ENCODE measurements around the gene PTPRM.

Gene PTPRM

DNA sequence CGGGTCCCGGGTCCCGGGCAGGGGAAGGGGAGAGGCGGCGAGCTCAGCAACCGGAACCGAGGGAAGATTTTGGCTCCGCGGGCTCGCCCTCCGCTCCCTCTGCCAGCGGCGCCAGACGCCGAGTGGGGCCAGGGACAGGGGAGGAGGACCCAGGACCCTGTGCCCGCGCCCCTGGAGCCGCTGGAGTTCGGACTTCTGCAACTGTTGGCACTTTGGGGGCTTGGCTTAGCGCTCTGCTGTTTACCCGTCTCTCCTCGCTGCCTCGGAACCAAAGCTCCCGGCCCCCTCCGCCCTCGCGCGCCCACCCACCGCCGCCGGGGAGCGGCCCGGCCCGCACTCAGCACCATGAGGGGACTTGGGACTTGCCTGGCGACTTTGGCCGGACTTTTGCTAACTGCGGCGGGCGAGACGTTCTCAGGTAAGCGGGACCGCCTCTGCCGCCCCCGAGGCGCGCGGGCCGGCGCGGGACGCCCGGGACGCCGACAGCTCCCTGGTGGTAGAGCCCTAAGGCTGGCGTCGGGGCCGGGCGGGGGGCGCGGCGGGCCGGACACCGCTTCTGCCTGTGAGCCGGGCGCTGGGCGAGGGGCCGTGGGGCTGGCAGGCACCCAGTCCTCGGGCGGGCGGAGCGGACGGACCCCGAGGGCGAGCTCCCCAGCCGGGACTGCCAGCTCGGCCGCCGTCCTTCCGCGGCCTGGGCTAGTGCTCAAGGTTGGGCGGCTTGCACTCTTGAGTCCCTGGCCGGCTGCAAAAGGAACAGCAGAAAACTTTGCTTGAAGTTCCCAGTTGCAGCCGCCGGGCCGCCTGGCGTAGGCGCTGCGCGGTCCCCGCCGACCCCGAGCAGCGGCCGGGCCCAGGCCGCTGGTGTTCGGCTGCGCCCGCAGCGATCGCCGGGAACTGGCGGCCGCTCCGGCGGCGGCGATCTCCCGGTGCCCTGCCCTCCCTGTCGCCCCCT, 634 bp downstream of the PTPRM start:
- no peak for DNase-seq

DNA sequence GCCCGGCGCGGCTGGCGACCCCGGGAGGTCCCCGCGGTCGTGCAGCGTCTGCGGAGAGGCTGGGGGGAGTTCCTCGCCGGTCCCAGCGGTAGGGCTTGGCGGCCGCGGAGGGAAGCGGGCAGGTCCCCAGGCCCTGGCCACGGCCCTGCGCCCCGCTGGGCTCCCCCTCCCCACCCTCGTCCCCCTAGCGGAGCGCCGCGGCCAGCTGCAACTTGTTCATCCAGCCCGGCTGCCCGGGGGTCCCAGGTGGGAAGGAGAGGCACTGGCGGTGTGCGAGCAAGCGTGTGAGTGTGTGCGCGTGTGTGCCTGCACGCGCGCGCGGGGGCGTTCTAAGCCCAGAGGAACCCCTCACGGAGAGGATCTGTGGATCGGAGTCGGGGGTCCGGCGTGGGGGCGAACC, 1.3 kb downstream of the PTPRM start:
- no peak for DNase-seq

DNA sequence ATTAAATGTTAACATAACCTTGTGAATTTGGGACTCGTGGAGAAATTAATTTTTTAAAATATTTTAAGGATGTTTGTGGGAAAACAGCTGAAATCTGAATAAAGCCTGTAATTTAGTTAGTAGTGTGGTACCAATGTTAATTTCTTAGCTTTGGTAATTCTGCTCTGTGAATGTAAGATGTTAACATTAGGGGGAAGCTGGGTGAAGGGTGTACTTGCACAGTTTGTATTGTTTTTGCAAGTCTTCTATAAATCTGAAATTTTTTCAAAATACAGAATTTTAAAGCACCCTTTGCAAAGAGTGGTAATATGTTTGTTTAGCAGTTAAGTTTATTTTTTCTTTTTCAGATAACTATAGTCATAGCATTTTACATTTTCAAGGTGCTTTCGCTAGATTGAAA, 4.5 kb downstream of the PTPRM start:
- no peak for DNase-seq

DNA sequence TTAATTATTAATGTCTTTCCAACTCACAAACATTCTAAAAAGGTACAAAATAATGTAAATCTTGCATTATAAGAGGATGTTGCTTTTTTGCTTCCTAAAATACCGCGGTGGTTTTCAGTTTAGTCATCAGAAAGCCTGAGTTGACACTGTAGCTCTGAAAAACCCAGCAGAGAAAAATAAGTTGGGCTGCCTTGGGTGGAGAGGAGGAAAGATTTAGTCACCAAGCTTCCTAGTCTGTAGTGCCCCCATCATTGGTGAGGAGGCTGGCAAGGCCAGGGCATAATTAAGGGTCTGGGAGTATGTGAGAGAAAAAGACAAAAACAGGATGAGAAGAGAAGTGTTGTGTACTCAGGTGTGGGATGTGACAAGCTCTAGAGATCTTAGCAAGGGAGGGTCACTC, 5.7 kb downstream of the PTPRM start:
- DNase-seq, result no peak

DNA sequence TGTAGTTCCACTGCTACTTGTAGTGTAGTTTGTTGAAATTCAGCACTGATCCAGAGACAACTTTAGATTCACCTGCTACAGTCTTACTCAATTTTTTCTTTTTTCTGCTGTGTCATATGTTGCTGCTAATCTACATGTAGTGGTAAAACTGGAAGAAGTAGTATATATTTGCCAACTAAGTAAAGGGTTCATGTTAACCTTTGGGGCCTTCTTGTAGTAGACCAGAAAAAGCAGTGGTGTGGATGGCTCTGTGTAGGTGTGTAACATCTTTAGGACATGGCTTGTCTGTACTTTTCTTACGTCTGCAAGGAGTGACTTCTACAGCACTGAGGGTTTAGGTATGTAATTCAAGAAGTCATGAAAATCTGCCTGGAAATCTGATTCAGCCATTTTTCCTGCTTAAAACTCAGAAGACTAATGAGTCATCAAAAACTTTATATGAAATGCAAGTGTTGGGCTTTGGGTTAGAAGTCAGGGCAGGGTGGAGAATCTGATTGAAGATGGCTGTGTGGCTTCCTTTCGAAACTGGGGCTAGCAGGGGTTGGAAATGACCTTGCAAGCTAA, 8.4 kb downstream of the PTPRM start:
- no peak for DNase-seq

DNA sequence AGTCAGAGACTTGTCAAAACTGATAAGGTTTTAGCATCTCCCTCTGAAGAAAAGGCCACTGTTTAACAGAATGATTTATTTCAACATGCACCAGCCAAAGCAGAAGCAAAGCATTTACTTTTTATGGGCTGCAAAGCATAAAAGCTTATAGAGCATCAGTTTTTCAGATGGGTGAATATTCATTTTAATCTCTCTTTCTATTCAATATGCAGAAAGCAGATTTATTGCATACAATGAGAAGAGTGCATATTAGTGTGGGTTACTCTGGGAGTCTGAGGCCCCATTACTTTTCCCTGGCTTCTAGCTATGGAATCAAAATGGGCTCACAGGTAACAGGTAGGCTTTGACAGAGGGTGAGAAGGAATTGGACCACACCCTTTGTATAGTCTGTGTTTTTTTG, 9.0 kb downstream of the PTPRM start:
- DNase-seq, result no peak

DNA sequence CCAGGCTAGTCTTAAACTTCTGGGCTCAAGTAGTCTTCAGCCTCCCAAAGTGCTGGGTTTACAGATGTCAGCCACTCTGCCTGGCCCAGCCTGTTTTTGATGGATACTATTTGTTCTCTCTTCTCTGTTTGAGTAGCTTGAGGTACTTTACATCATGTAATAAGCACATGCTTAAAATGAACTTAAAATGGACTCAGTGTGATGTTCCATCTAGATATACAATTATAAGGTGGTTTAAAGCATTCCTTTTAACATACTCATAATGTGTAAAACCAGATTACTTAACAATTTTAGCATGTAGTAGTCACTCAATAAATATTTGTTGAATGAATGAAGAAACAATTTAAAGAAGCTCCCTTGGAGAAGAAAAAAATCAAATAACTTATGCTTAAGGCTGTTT, 9.6 kb downstream of the PTPRM start:
- no peak for DNase-seq

DNA sequence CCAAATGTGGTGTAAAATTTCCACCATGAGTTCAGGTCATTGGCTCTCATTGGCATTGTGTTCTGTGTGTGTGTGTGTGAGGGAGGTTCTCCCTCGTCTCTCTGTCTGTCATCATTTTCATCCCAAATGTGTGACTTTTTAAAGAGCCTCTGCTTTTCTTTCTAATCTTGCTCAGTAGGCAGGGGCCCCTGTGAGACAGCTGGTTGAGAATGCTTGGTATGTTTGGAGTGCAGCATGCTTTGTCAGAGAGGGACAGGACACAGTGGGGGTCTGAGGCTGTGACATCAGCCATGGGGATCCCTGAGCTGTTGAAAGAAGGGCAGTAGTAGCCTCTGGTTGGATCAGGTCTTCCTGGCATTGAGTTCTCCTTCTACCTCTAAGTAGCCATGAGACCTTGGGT, 10.6 kb downstream of the PTPRM start:
- DNase-seq, result no peak

DNA sequence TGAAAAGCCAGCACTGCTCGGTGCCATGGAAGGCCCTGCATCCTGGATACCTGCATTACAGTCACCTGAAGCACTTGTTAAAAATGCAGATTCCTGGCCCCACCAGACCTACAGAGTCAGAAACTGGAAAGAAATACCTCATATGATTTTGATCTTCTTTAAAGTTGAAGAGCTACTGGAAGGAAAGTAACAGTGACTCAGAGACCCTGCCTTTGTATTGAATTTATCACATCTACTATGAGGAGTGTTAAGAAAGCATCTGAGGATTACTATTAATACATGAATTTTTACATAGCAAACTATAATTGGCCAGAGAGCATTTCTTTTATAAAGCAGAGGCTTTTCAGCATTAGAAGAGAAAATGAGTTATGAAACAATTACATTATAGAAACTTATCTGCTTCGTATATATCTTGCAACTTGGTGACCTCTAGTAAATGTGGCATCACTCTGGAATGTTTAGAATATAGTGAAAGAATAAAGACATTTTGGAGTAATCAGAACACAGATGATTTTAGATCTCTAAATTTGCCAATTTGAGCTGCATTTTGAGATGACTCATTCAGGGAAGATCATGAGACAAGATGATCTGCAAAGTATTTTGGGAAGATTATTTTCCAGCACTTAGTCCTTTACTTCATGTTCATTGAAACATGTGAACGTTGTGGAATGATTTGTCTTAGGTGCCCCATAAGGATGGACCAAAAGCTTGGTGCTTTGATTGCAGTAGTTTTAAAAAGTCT, 12.2 kb downstream of the PTPRM start:
- no peak for DNase-seq

DNA sequence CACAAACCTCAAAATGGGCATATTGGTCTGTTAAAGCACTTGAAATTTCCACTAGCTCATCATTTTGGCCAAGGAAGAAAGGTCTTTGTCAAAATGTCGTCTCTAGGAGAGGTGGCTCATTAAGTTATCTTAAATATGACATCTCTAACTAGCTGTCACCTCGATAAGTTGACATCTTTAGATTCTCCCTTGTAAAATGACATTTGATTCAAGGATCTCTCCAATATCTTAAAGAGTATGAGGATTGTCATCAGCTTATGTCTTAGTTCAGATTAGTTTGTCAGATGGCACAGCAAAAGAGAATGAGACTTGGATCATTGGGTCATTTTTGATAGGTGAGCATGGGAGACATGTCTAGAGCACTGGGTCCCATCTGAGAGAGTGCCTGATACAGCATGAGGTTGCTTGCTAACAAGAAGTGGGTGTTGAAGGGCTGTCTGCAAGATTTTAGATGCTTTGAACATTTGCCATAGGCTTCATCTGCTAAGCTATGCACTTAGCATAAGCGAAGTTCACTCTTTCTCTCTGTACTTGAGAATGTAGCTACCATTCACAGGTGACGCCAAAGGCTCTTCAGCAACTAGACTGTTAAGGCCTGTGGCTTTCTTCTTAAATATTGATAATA, 12.9 kb downstream of the PTPRM start:
- DNase-seq, result no peak

DNA sequence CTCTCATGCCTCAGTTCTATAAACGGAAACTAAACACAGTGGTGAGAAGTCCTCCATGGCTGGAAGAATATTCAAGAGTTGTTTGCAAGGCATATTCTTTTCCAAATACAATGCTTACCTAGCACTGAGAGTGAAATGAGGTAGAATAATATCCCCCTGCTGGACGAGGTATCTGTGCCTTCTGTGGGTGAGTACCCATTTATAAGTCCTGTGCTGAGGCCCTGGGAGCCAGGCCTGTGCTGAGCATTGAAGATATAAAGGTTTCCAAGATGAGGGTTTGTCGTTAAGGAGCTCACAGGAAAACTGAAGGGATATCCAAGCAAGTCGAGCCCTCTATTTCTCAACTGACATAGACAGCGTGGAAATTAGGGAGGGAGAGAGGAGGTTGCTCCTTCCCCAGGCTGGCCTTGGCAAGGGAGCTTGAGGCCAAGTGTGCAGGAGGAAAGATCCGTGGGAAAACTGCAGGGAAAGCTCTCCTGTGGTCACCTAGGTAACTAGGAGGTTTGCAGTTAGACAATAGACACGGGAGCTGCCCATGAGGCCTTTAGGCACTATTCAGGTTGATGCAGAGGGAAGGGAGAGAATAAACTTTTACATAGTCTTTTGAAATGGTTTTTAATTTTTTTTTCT, 17.6 kb downstream of the PTPRM start:
- DNase-seq, result no peak

DNA sequence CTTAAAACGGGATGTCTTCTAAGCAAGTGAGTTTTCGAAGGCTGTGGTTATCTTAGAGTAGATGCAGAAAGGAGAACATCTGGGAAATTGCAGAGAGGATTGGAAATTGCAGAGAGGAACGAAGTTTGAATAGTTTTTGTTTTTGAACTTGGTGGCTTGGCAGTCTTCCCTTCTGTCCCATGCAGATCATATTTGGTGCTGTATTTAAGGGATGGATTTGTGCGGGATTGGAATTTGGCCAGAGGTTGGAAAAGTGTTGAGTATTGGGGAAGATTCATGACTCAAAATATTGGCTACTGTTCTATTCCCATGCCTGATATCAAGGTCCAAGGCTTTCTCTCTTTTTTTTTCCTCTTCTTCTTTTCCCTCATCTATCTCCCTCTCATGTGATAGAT, 18.2 kb downstream of the PTPRM start:
- no peak for DNase-seq

DNA sequence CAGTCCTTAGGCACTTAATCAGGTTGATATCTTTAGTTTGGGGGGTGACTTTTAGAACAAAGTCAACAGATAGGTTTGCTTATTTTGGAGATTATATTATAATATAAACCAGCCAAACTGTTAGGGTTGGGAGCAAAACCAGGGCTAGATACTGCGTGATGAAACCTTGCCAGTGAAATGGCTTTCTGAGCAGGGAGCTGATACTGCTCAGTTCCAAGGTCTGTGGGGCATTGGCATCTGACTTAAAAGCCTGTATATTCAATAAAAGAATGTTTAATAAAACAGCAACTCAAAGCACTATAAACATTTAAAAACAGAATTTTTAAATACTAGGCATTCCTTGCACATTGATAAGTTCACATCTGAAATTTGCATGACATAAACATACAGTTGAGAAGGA, 19.3 kb downstream of the PTPRM start:
- DNase-seq, result no peak

DNA sequence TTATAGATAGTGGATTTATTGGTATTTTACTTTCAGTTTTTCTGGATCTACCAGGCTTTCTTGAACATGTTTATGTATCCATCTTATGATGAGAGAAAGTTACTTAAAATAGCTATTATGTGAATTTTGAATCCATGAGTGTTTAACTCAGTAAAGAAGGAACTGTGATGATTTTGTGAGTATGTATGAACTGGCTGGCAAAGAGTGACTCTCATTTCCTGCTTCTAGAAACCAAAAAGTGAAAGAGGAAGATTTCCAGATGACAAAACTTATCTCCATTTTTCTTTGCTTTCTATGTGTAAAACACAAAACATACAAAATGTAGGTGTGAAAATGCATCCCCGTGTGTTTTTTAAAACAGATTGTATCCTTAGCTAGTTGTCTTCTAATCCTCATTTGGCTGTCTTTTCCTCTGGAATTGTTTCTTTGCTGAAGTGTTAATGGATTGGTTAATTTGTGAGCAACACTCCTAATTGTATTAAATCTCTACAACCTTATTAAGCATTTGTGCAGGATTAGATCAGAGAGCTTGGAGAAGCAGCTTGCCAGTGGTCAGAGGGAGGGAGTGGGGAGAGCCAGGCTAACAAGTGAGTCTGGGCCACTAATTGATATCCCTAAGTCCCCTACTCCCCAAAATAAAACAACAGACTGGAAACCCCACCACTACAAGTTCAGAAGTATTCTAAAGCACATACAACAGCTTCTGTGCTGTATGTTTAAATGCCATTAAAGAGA, 23.9 kb downstream of the PTPRM start:
- DNase-seq, result no peak

DNA sequence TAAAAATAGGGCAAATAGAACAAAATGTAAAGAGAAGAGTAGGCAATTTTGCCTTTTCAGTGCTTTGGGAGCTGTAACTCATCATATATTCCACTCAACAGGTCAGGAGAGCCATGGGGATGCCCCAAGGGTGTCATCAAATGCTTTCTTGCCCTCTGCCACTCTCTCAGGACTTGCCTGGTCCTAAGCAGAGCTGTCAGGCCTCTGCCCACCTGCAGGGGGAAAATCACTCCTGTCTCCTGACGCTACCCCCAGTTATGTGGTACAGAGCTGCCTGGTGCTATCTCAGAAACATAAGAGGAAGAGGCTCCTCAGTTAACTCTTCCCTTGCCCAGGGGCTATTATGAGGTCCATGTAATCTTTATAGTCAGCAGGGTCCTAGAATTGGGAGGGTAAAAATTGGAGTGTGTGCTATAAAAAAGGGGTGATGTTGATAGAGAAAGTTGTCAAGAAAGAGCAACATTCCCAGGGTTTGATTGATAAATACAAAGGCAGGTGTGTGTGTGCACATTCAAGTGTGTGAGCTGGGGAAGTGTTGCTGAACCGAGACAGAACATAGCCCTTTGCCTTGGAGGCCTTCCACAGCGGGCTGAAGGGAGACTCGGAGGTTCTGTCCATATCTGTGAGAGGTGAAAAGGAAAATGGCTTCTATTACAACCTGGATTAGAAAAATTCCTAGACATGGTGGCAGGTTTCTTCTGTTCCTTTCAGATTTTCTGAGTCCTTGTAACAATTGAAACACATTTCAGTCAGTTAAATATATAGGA, 25.4 kb downstream of the PTPRM start:
- no peak for DNase-seq

DNA sequence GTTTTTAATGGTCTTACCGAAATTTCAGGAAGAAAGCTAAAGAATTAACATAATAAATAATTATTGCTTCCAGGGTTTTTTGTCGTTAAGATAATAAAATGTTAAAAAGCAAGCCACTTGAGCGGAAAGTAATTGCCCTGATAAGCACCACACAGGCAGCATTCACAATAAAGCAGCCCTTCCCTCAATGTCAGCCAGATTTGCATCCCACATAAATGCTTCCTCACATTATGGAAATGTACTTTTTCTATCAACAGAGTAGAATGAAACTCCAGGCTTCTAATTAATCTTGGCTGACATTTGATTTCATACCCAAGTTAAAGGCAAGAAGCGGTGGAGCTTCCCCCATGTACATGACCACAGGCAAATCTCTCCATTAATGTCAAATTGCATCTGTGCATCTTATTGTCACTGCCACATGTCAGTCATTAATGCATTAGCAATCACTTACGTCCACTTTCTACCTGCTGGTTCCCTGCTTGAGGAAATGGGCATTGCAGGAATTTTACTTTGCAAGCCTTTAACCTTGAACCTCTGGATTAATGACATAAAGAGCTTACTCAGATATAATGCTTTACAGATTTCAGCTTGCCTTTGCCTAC, 26.2 kb downstream of the PTPRM start:
- DNase-seq, result no peak

DNA sequence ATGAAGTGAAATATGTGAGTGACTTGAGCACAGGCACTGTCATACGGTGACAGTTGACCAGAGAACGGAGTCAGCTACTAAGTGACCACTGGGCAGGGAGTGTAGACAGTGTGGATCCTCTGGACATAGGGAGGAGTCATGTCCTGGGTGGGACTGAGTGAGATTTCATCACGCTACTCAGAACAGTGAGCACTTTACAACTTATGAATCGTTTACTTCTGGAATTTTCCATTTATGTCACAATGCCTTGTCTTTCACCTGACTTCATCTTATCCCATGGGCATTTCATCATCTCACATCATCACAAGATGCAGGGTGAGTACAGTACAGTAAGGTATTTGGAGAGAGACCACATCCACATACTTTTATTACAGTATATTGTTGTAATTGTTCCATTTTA, 29.0 kb downstream of the PTPRM start:
- DNase-seq, result no peak

DNA sequence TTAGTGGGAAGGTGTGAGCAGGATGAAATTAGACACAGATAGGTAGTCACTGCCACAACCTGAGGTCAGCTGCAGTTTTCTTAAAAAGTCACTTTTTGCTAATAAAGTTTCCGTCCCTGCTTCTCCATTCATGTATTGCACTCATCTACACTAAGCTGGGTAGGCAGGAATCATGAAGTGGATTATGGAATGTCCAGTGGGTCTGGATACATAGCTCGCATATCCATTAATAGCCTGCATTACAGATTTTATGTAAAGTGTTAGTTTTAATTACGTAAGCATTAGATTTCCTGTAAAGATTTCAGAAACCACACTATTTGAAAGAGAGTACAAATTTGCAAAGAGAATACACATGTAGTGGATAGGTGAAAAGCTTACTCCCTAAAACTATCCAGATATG, 30.4 kb downstream of the PTPRM start:
- no peak for DNase-seq

DNA sequence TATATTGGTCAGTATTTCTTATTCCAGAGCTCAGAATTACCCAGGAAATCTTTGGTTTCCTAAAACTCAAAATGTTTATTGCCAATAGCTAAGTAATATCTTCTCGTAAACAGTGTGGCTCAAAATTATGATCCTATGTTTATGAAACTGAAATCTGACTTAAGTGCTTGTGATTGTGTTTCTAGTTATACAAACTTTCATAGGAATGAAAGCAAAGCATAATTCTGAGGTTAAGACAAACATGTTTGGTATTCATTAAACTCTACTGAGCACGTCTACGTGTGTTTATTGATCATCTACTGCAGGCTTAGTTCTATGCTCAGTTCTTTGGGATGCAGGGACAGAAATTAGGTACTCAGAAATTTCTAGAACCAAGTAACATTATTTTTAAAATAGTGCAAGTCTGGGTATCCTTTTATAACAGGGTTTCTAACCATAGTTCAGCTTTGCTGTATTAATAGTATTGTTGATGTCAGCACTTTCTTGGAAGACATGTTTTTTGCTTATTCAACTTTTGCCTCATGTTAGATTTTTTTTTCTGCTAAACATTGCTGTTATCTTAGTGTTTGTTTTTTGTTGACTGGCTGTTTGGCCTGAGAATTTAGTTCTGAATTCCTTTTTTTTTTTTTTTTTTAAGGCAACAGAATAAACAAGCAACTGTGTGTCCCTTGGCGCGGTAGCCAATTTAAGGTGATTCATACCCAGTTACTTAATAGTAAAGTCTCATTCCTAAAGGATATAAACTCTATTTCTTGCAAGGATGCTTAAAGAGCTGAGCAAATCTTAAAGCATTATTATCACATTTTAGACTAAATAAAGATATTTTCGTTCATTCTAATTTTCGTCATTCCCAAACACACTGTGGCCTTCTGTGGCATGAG, 31.3 kb downstream of the PTPRM start:
- no peak for DNase-seq

DNA sequence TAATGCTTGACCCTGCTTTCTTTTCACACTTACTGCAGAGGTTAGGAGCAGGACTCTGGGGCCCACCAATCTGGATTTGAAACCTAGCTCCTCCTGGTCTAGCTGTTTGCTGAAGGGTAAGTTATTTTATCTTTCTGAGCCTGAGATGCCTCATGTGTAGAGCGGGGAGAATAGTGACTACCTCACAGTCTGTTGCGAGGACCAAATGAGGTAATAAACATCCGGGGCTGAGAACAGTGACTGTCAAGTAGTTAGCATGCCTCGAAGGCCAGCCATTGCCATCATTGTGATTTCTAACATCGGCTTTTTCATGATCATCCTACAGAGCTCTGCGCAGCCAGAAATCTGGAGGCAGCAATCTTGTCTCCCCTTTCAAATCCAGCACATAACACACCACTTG, 32.9 kb downstream of the PTPRM start:
- no peak for DNase-seq

Data from NCI-H1105 (cell line).